ENCODE measurements around the gene MEOX1.

The MEOX1 gene

GRCh38 chr17:43679401-43679800 lies 17.7 kb upstream of the MEOX1 start:
- Histone ChIP-seq H3K27me3 (ENCODE audit: control insufficient read depth in 1 of 2, insufficient read depth in 2 of 2, low read length in 2 of 2) (no peaks in the 10 kb centered on the region), H3K4me3 (ENCODE audit: low read depth in 1 of 2, low read length in 2 of 2) (no peak overlapping the region), H3K4me1 (ENCODE audit: insufficient read depth, low read length) (peaks cover 4% of the 10 kb centered on the region), H3K9ac (ENCODE audit: low read length) (no peak overlapping the region), H3K27ac (ENCODE audit: low read depth, low read length) (no peak overlapping the region), H3K36me3 (ENCODE audit: insufficient read depth, low read length) (no peaks in the 10 kb centered on the region), H3K9me3 (ENCODE audit: low read length) (no peaks in the 10 kb centered on the region)

- Histone ChIP-seq H3K9ac (ENCODE audit: low read length) (no peak overlapping the region), H3K27me3 (ENCODE audit: control insufficient read depth in 1 of 2, insufficient read depth in 2 of 2, low read length in 2 of 2) (no peaks in the 10 kb centered on the region), H3K4me3 (ENCODE audit: low read depth in 1 of 2, low read length in 2 of 2) (no peak overlapping the region), H3K4me1 (ENCODE audit: insufficient read depth, low read length) (peaks cover 6% of the 10 kb centered on the region), H3K36me3 (ENCODE audit: insufficient read depth, low read length) (no peaks in the 10 kb centered on the region), H3K9me3 (ENCODE audit: low read length) (no peaks in the 10 kb centered on the region), H3K27ac (ENCODE audit: low read depth, low read length) (no peak overlapping the region)
Measured at GRCh38 chr17:43676471-43676870, 14.7 kb upstream of the MEOX1 start.

DNA sequence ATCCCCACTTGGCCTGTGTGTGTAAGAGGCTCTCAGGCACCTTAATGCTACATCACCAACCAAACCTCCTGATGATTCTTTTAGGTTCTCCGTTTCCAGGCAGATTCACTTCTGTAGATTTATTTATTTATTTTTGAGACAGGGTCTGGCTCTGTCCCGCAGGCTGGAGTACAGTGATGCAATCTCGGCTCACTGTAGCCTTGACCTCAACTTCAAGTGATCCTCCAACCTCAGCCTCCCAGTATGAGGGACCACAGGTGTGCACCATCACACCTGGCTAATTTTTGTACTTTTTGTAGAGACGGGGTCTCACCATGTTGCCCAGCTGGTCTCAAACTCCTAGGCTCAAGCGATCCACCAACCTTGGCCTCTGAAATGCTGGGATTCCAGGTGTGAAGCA lies 12.7 kb upstream of the MEOX1 start:
- Histone ChIP-seq H3K27ac (ENCODE audit: low read depth, low read length) (no peak overlapping the region), H3K4me3 (ENCODE audit: low read depth in 1 of 2, low read length in 2 of 2) (no peak overlapping the region), H3K4me1 (ENCODE audit: insufficient read depth, low read length) (peaks cover 17% of the 10 kb centered on the region), H3K9ac (ENCODE audit: low read length) (no peak overlapping the region), H3K9me3 (ENCODE audit: low read length) (no peaks in the 10 kb centered on the region), H3K36me3 (ENCODE audit: insufficient read depth, low read length) (no peaks in the 10 kb centered on the region), H3K27me3 (ENCODE audit: control insufficient read depth in 1 of 2, insufficient read depth in 2 of 2, low read length in 2 of 2) (no peaks in the 10 kb centered on the region)

GRCh38 chr17:43673516-43674323 lies 12.0 kb upstream of the MEOX1 start:
- Histone ChIP-seq H3K27ac (ENCODE audit: low read depth, low read length) (no peak overlapping the region), H3K9ac (ENCODE audit: low read length) (no peak overlapping the region)

DNA sequence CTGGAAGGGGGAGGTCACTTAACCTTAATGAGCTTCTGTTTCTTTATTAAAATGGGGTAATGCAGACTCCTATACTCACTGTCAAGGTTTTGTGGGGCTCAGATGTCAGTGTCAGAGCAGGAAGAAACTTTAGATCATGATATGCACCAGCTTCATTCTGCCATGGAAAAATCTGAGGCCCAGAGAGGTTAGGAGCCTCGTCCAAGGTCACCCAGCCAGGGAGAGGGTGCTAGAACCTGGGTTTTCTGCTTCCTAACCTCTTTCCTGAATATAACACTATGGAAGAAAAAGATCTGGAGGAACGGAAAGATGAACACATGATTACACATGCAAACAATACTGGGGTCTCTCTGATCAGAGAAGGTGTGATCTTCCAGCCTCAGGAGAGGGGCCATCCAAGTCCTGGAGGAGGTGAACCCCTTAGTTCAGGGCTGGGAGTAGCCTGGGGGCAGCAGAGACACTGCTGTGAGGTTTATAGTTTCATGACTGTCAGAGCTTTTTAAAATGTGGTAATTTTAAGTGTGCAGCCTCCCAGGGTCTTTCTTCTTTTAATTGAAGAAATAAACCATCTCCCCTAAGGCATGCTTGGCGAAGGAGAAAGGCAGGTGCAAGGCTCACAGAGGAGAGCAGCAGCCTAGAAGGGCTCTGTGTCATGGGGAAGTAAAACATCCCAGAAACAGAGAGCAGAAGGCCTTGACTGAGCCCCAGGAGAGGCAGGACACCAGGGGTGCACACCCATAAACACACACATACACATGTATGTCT lies 10.2 kb upstream of the MEOX1 start:
- H3K9me3 ChIP-seq (ENCODE audit: low read length): no peaks in the 10 kb centered on the region
- no peak overlapping the region for H3K4me3 ChIP-seq (ENCODE audit: low read depth in 1 of 2, low read length in 2 of 2)
- peaks cover 13% of the 10 kb centered on the region for H3K4me1 ChIP-seq (ENCODE audit: insufficient read depth, low read length)
- no peak overlapping the region for H3K27ac ChIP-seq (ENCODE audit: low read depth, low read length)
- no peaks in the 10 kb centered on the region for H3K27me3 ChIP-seq (ENCODE audit: control insufficient read depth in 1 of 2, insufficient read depth in 2 of 2, low read length in 2 of 2)
- H3K36me3 ChIP-seq (ENCODE audit: insufficient read depth, low read length): no peaks in the 10 kb centered on the region
- H3K9ac ChIP-seq (ENCODE audit: low read length): no peak overlapping the region

More at GRCh38 chr17:43673516-43674323, 12.0 kb upstream of the MEOX1 start:
- Histone ChIP-seq H3K36me3 (ENCODE audit: insufficient read depth, low read length) (no peaks in the 10 kb centered on the region), H3K27me3 (ENCODE audit: control insufficient read depth in 1 of 2, insufficient read depth in 2 of 2, low read length in 2 of 2) (no peaks in the 10 kb centered on the region), H3K4me3 (ENCODE audit: low read depth in 1 of 2, low read length in 2 of 2) (no peak overlapping the region), H3K4me1 (ENCODE audit: insufficient read depth, low read length) (peaks cover 17% of the 10 kb centered on the region), H3K9me3 (ENCODE audit: low read length) (no peaks in the 10 kb centered on the region)

DNA sequence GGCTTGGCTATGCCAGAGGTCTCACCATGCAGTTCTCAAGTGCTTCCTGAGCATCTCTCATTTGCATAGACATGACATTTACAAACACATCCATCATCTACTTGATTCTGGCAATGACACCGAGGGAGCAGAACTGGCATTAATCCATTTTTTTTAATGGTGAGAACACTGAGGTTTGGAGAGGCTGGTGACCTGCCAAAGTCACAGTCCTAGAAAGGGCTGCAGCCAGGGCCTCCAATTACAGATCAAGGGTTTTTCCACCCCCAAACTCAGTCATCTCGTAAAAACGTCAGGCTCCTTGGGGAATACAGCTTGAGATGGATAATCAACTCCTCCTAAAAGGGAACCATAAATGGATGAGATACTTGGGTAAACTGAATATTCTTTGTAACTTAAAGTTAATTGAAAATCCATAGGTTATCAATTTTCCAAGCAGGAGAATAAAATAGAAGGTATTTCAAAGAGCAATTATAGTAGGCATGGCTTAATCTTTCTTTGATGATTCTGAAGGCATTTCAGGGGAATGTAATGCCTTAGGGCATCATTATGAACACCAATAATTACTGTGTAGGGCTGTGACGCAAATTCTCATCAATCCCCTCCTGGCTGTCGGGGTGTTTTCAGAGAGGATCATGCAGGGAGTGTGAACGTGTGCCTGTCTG lies 9.4 kb upstream of the MEOX1 start:
- Histone ChIP-seq H3K9me3 (ENCODE audit: low read length) (no peaks in the 10 kb centered on the region), H3K36me3 (ENCODE audit: insufficient read depth, low read length) (no peaks in the 10 kb centered on the region), H3K9ac (ENCODE audit: low read length) (no peak overlapping the region), H3K27me3 (ENCODE audit: control insufficient read depth in 1 of 2, insufficient read depth in 2 of 2, low read length in 2 of 2) (no peaks in the 10 kb centered on the region), H3K4me3 (ENCODE audit: low read depth in 1 of 2, low read length in 2 of 2) (no peak overlapping the region), H3K27ac (ENCODE audit: low read depth, low read length) (no peak overlapping the region), H3K4me1 (ENCODE audit: insufficient read depth, low read length) (peaks cover 13% of the 10 kb centered on the region)

DNA sequence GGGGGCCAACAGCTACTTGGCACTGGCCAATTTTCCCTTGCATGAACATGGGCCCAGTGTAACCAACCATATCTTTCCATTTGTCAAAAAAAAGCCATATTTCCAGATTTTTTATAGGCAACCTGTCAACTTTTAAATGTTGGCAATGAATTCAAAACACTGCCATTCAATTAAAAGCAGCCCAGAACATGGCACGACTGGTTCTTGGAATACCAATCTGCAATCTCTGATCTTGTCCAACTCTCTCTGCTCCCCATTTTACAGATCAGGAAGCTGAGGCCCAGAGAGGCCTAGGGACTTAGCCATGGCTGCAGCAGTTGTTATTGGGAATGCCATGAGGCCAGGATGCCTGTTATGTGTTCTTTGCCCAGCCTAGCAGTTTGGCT lies 8.9 kb upstream of the MEOX1 start:
- Histone ChIP-seq H3K36me3 (ENCODE audit: insufficient read depth, low read length) (no peaks in the 10 kb centered on the region), H3K27me3 (ENCODE audit: control insufficient read depth in 1 of 2, insufficient read depth in 2 of 2, low read length in 2 of 2) (no peaks in the 10 kb centered on the region), H3K9ac (ENCODE audit: low read length) (no peak overlapping the region), H3K4me1 (ENCODE audit: insufficient read depth, low read length) (peaks cover 16% of the 10 kb centered on the region), H3K27ac (ENCODE audit: low read depth, low read length) (no peak overlapping the region), H3K4me3 (ENCODE audit: low read depth in 1 of 2, low read length in 2 of 2) (no peak overlapping the region), H3K9me3 (ENCODE audit: low read length) (no peaks in the 10 kb centered on the region)

GRCh38 chr17:43669971-43670644 lies 8.4 kb upstream of the MEOX1 start:
- Histone ChIP-seq H3K27ac (ENCODE audit: low read depth, low read length) (no peak overlapping the region), H3K27me3 (ENCODE audit: control insufficient read depth in 1 of 2, insufficient read depth in 2 of 2, low read length in 2 of 2) (no peaks in the 10 kb centered on the region), H3K4me1 (ENCODE audit: insufficient read depth, low read length) (peaks cover 18% of the 10 kb centered on the region), H3K9me3 (ENCODE audit: low read length) (no peaks in the 10 kb centered on the region), H3K9ac (ENCODE audit: low read length) (no peak overlapping the region), H3K4me3 (ENCODE audit: low read depth in 1 of 2, low read length in 2 of 2) (no peak overlapping the region), H3K36me3 (ENCODE audit: insufficient read depth, low read length) (no peaks in the 10 kb centered on the region)

GRCh38 chr17:43667947-43668348 lies 6.2 kb upstream of the MEOX1 start:
- Histone ChIP-seq H3K4me3 (ENCODE audit: low read depth in 1 of 2, low read length in 2 of 2) (no peak overlapping the region), H3K9me3 (ENCODE audit: low read length) (no peaks in the 10 kb centered on the region), H3K36me3 (ENCODE audit: insufficient read depth, low read length) (no peaks in the 10 kb centered on the region), H3K27ac (ENCODE audit: low read depth, low read length) (no peak overlapping the region), H3K9ac (ENCODE audit: low read length) (no peak overlapping the region), H3K27me3 (ENCODE audit: control insufficient read depth in 1 of 2, insufficient read depth in 2 of 2, low read length in 2 of 2) (no peaks in the 10 kb centered on the region), H3K4me1 (ENCODE audit: insufficient read depth, low read length) (peaks cover 18% of the 10 kb centered on the region)

- Histone ChIP-seq H3K4me3 (ENCODE audit: low read depth in 1 of 2, low read length in 2 of 2) (no peak overlapping the region), H3K9me3 (ENCODE audit: low read length) (no peaks in the 10 kb centered on the region), H3K9ac (ENCODE audit: low read length) (no peak overlapping the region), H3K4me1 (ENCODE audit: insufficient read depth, low read length) (peaks cover 18% of the 10 kb centered on the region), H3K36me3 (ENCODE audit: insufficient read depth, low read length) (no peaks in the 10 kb centered on the region), H3K27ac (ENCODE audit: low read depth, low read length) (no peak overlapping the region), H3K27me3 (ENCODE audit: control insufficient read depth in 1 of 2, insufficient read depth in 2 of 2, low read length in 2 of 2) (no peaks in the 10 kb centered on the region)
Measured at GRCh38 chr17:43667506-43667905, 5.8 kb upstream of the MEOX1 start.

- no peaks in the 10 kb centered on the region for H3K27me3 ChIP-seq (ENCODE audit: control insufficient read depth in 1 of 2, insufficient read depth in 2 of 2, low read length in 2 of 2)
- no peak overlapping the region for H3K4me3 ChIP-seq (ENCODE audit: low read depth in 1 of 2, low read length in 2 of 2)
- H3K4me1 ChIP-seq (ENCODE audit: insufficient read depth, low read length): peaks cover 10% of the 10 kb centered on the region
- no peak overlapping the region for H3K9ac ChIP-seq (ENCODE audit: low read length)
- H3K9me3 ChIP-seq (ENCODE audit: low read length): no peaks in the 10 kb centered on the region
- H3K27ac ChIP-seq (ENCODE audit: low read depth, low read length): no peak overlapping the region
- H3K36me3 ChIP-seq (ENCODE audit: insufficient read depth, low read length): no peaks in the 10 kb centered on the region
Measured at GRCh38 chr17:43665937-43666236, 4.2 kb upstream of the MEOX1 start.

Measured in muscle layer of colon (tissue), 2 donors.